ENCODE results near the gene CFDP1.

GRCh38 chr16:75432828-75433731, at the start of gene CFDP1:
- TF ChIP-seq CTCF (IDR thresholded peaks at IDR 0.05; ENCODE audit: low read depth, low read length, poor library complexity, severe bottlenecking) = no peak
- no peak for TF ChIP-seq EZH2phosphoT487 (IDR thresholded peaks at IDR 0.05; ENCODE audit: borderline replicate concordance, low read length)

All from DOHH2 (cell line).